Hepatocyte (in vitro differentiated cells): ENCODE results near the gene PMM1.
"Not testable (repeated sequence)": the region's sequence is repeated elsewhere in the genome, so short reads cannot be mapped to it uniquely, and the experiment has no call there.

ENCODE experiments used
- CTCF ChIP-seq: fragments of 200-600 bp; sonication (generic); IDR thresholded peaks from 2 replicates; pipeline ENCODE4 v1.5.1; 2016; ENCODE audit warnings: antibody characterized with exemption, mild to moderate bottlenecking; ENCODE audit not compliant: poor library complexity
- EZH2phosphoT487 ChIP-seq: fragments of 200-600 bp; sonication (generic); IDR thresholded peaks from one replicate; pipeline ENCODE4 v1.6.1; 2018; ENCODE audit warnings: antibody characterized with exemption, mild to moderate bottlenecking, low read depth, moderate library complexity; ENCODE audit not compliant: unreplicated experiment, severe bottlenecking

- not testable (repeated sequence) for TF ChIP-seq CTCF, EZH2phosphoT487
These were observed 48.0 kb upstream of the PMM1 start for GRCh38 chr22:41637623-41638022.
